Panc1 (cell line): Measurements from ENCODE around the gene KRTAP19-3. TPM values are rescaled to one million over a fixed set of nuclear protein-coding genes. Genes with fewer than 3 reads are reported as not detected.

Experiments used
- ATAC-seq: fragments of 200-7000 bp; cut with Tn5 transposase; 2 replicates; pipeline ENCODE4 v1.9.1; 2020; ENCODE audit warnings: mild to moderate bottlenecking, moderate library complexity
- BruUV-seq: library from RNA; stranded (reverse); fragments of 400-500 nt; replicated peaks from 2 replicates; lab custom pipeline; 2021; lab: Mats Ljungman, UMichigan
- CTCF ChIA-PET: fragments of 300-600 bp; sonication (Branson Sonifier 250); formaldehyde crosslinking; loops from one replicate; lab custom pipeline; 2022; ENCODE audit warnings: antibody characterized with exemption; lab: Charles Lee
- POLR2A ChIA-PET: fragments of 300-600 bp; sonication (Branson Sonifier 250); formaldehyde crosslinking; loops from one replicate; lab custom pipeline; 2022; ENCODE audit warnings: antibody characterized with exemption; lab: Charles Lee
- DNase-seq: peaks from one replicate; pipeline ENCODE4 v3.0.0-alpha.2; 2010; ENCODE audit warnings: low read depth, low spot score
- H3K27ac ChIP-seq: 2 replicates; pipeline ENCODE4 v1.5.1; 2011; ENCODE audit warnings: mild to moderate bottlenecking, low read length, inconsistent platforms
- H3K27me3 ChIP-seq: fragments of 200-500 bp; sonication (Bioruptor generic); 2 replicates; pipeline ENCODE4 v1.6.0; 2014; ENCODE audit warnings: low read length, inconsistent platforms; ENCODE audit not compliant: control insufficient read depth, insufficient read depth
- H3K36me3 ChIP-seq: fragments of 200-500 bp; sonication (Bioruptor generic); 2 replicates; pipeline ENCODE4 v1.5.1; 2014; ENCODE audit warnings: inconsistent platforms, mild to moderate bottlenecking, low read length, moderate library complexity; ENCODE audit not compliant: control insufficient read depth, insufficient read depth
- H3K4me1 ChIP-seq: 2 replicates; pipeline ENCODE4 v1.5.1; 2011; ENCODE audit warnings: inconsistent platforms, mild to moderate bottlenecking, low read length, moderate library complexity; ENCODE audit not compliant: control insufficient read depth, insufficient read depth
- H3K4me3 ChIP-seq, 2 experiments: 2 replicates each; pipeline ENCODE4 v1.5.1; 2011 to 2012; ENCODE audit warnings: low read depth in 2 of 2, low read length in 2 of 2, mild to moderate bottlenecking in 2 of 2, inconsistent platforms in 1 of 2, moderate library complexity in 1 of 2
- H3K9me3 ChIP-seq: fragments of 200-500 bp; sonication (Bioruptor generic); 2 replicates; pipeline ENCODE4 v1.5.1; 2014; ENCODE audit warnings: low read depth, mild to moderate bottlenecking, inconsistent platforms, low read length, moderate library complexity; ENCODE audit not compliant: control insufficient read depth, insufficient read depth
- POLR2AphosphoS5 ChIP-seq: IDR thresholded peaks from 2 replicates; pipeline ENCODE4 v1.6.1; 2012; ENCODE audit warnings: mild to moderate bottlenecking, low read depth, low read length, moderate library complexity
- REST ChIP-seq, 2 experiments: IDR thresholded peaks; 2 replicates each; pipeline ENCODE4 v1.6.1; 2011 to 2012; ENCODE audit warnings: low read depth in 2 of 2, control low read depth in 1 of 2, low read length in 1 of 2, mild to moderate bottlenecking in 1 of 2, moderate library complexity in 1 of 2; ENCODE audit not compliant: insufficient read depth in 1 of 2
- SIN3A ChIP-seq: IDR thresholded peaks from 2 replicates; pipeline ENCODE4 v1.6.1; 2012; ENCODE audit warnings: low read depth, mild to moderate bottlenecking, low read length, moderate library complexity, borderline replicate concordance; ENCODE audit not compliant: insufficient read depth
- TCF7L2 ChIP-seq: IDR thresholded peaks from 2 replicates; pipeline ENCODE4 v1.6.1; 2011; ENCODE audit warnings: mild to moderate bottlenecking, low read depth, low read length, inconsistent platforms
- in situ Hi-C: cut with HindIII; loops from 2 replicates; pipeline ENCODE4 v1.10.0; 2016; ENCODE audit warnings: low sequenced_read_pairs, low pct_unique_long_range_greater_than_20kb
- intact Hi-C: fragments of 100-400 bp; cut with micrococcal nuclease; formaldehyde crosslinking; loops from one replicate; pipeline ENCODE4 v1.10.0; 2022; ENCODE audit not compliant: unreplicated experiment
- total RNA-seq: library from RNA; stranded (reverse); gene quantifications from one replicate; pipeline ENCODE4 v1.2.1, GENCODE V29; 2021; ENCODE audit not compliant: unreplicated experiment
- TF ChIP-seq, protein P1 (sequence below): fragments of 450-650 bp; IDR thresholded peaks from 2 replicates; pipeline ENCODE4 v1.5.1; 2017; ENCODE audit warnings: mild to moderate bottlenecking

The KRTAP19-3 gene
- total RNA-seq, 1 experiment from 2014 or later, result not detected

DNA sequence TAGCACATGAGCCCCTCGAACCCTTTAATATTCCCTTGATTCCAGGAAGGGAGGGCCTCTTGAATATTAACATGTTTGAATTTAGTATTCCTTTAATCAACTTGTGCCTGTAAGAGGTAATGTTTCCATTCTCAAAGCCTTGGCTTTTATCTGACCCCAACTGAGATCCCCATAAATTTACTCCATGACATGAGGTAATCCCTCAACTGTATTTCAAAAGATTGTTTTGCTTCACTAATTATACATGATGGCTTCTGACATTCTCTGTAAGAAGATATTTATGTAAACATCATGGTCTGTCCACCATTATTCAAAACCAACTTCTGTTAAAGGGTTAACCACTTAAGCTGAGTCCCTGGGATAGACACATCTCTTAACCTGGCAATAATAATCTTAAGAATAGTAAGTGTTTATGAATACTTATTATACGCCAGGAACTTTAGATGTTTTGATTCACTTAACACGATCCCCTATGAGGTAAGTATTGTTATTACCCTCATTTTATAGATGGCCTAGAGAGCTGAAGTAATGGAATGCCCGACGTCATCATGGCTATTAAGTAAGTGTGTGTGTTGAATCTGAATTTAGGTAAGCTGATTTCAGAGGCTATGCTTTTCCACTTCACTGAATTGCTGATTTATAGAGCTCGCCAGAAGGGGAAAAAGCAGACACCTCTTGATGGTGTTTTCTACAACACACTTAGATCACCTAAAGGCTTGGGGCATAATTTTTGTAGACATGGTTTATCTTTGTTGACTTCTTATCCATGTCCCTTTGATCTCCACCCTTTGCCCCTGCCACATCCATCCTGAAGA, 22.7 kb downstream of the KRTAP19-3 start:
- H3K4me1 ChIP-seq, result no peaks in the 10 kb centered on the region
- intact Hi-C loops (no loop called here), in situ Hi-C loops (no loop called here)
- ATAC-seq, result no peak
- POLR2A ChIA-PET, result no interaction called here
- H3K27me3 ChIP-seq, result no peaks in the 10 kb centered on the region
- CTCF ChIA-PET, result no interaction called here
- TF ChIP-seq TCF7L2 (no peak), REST (IDR thresholded peaks at IDR 0.05; ENCODE audit: insufficient read depth in 1 of 2, low read depth in 2 of 2, low read length in 1 of 2) (no peak), SIN3A (no peak), POLR2AphosphoS5 (no peak)
- TF ChIP-seq, protein P1, sequence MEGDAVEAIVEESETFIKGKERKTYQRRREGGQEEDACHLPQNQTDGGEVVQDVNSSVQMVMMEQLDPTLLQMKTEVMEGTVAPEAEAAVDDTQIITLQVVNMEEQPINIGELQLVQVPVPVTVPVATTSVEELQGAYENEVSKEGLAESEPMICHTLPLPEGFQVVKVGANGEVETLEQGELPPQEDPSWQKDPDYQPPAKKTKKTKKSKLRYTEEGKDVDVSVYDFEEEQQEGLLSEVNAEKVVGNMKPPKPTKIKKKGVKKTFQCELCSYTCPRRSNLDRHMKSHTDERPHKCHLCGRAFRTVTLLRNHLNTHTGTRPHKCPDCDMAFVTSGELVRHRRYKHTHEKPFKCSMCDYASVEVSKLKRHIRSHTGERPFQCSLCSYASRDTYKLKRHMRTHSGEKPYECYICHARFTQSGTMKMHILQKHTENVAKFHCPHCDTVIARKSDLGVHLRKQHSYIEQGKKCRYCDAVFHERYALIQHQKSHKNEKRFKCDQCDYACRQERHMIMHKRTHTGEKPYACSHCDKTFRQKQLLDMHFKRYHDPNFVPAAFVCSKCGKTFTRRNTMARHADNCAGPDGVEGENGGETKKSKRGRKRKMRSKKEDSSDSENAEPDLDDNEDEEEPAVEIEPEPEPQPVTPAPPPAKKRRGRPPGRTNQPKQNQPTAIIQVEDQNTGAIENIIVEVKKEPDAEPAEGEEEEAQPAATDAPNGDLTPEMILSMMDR, result no peak
- H3K9me3 ChIP-seq, result no peaks in the 10 kb centered on the region
- H3K36me3 ChIP-seq, result no peaks in the 10 kb centered on the region
- BruUV-seq, result no TSS peak
- no peak for DNase-seq
- no peak overlapping the region for H3K4me3 ChIP-seq
- no peak overlapping the region for H3K27ac ChIP-seq

DNA sequence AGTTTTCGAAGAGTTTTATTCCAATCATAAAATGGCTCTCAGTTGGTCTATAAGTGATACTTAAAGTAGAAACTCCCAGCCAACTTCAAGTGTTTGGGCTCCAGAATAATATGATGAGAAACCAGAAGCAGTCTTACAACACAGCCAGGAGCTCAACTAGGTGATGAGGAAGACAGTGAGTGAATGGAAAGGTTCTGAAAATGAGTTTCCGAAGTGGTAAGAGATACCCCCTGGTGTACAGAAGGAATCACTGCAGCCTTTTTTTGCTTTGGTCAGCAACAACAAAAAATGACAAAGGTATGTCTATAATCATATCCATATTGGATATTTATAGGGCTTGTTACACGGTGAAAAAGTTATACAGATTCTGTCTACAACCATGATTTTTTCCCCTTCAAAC, 28.1 kb downstream of the KRTAP19-3 start:
- TF ChIP-seq, protein P1, result peak; percentile 52
- no peak for TF ChIP-seq POLR2AphosphoS5

More for the DNA sequence above, 28.1 kb downstream of the KRTAP19-3 start:
- Histone ChIP-seq H3K27ac (no peak overlapping the region), H3K9me3 (no peaks in the 10 kb centered on the region), H3K4me1 (no peaks in the 10 kb centered on the region), H3K36me3 (no peaks in the 10 kb centered on the region), H3K27me3 (no peaks in the 10 kb centered on the region), H3K4me3 (no peak overlapping the region)
- intact Hi-C loops (no loop called here), in situ Hi-C loops (no loop called here)
- CTCF ChIA-PET, result interaction anchor here (0.5 kb wide), 1 partner anchor 122 kb away, joined by 3 read pairs; no protein-coding TSS in a partner anchor
- BruUV-seq, result no TSS peak
- ATAC-seq (no peak), DNase-seq (peak; percentile 4)
- POLR2A ChIA-PET, result no interaction called here
